ENCODE results near the gene ATP5PO. TPM values are rescaled to one million over a fixed set of nuclear protein-coding genes. Genes with fewer than 3 reads are reported as not detected.

ATP5PO gene
- total RNA-seq, result 171 and 175 TPM in 2 replicates

GRCh38 chr21:33915368-33916199 lies at the start of gene ATP5PO:
Gene ATP5PO, minus strand, starts transcription at chr21:33915804. Its CDS starts 41 bp downstream, at chr21:33915763.

Other genes starting within 250 kb of the ATP5PO start
- 4.3 and 13.3 TPM in 2 replicates for gene MRPS6, start 157.8 kb upstream of the ATP5PO start, total RNA-seq
- 4.0 and 8.4 TPM in 2 replicates for gene SLC5A3, start 157.8 kb upstream of the ATP5PO start, total RNA-seq